SK-N-SH treated with all-trans-retinoic acid at 6 μM for 48 hours (cell line): ENCODE results near the gene COL3A1.

ENCODE experiments used
- ARNTL ChIP-seq: fragments of 450-650 bp; formaldehyde crosslinking; IDR thresholded peaks from 2 replicates; pipeline ENCODE4 v1.5.0; 2020; ENCODE audit warnings: low read depth, mild to moderate bottlenecking, moderate library complexity, borderline replicate concordance
- CSDC2 ChIP-seq: fragments of 250-450 bp; sonication (Bioruptor Pico); IDR thresholded peaks from 2 replicates; pipeline ENCODE4 v1.5.0; 2020; ENCODE audit warnings: mild to moderate bottlenecking, moderate library complexity
- PPARA ChIP-seq: fragments of 250-450 bp; sonication (Bioruptor Pico); IDR thresholded peaks from 2 replicates; pipeline ENCODE4 v1.5.0; 2020; ENCODE audit warnings: mild to moderate bottlenecking, borderline replicate concordance
- RARB ChIP-seq: fragments of 250-450 bp; sonication (Bioruptor Pico); IDR thresholded peaks from 2 replicates; pipeline ENCODE4 v1.8.0; 2021; ENCODE audit warnings: mild to moderate bottlenecking, moderate library complexity

- TF ChIP-seq PPARA (no peak), ARNTL (CRISPR knock-in tag) (no peak), CSDC2 (CRISPR knock-in tag) (no peak), RARB (CRISPR knock-in tag) (no peak)
Observed at GRCh38 chr2:188964976-188965546, 9.1 kb upstream of the COL3A1 start.
